Keratinocyte (primary cell): Measurements from ENCODE around the gene WBP2NL. TPM values are rescaled to one million over a fixed set of nuclear protein-coding genes. Genes with fewer than 3 reads are reported as not detected.

Source experiments
- DNase-seq: peaks from one replicate; pipeline ENCODE4 v3.0.0-alpha.2; 2011; ENCODE audit warnings: low read depth, missing footprints, low spot score
- FAIRE-seq: peaks from 2 replicates; lab custom pipeline; 2011; peaks lifted over from hg19 to GRCh38; lab: Jason Lieb, UNC
- H2AFZ ChIP-seq: 2 replicates; pipeline ENCODE4 v1.6.0; 2012; ENCODE audit warnings: low read length, control low read depth, inconsistent platforms; ENCODE audit not compliant: control insufficient read depth
- H3K27ac ChIP-seq: 2 replicates; pipeline ENCODE4 v1.5.1; 2011; ENCODE audit warnings: low read length; ENCODE audit not compliant: control insufficient read depth, insufficient read depth
- H3K27me3 ChIP-seq: 3 replicates; pipeline ENCODE4 v1.6.0; 2011; ENCODE audit warnings: low read length; ENCODE audit not compliant: control insufficient read depth, insufficient read depth; ENCODE audit errors: extremely low read depth
- H3K36me3 ChIP-seq, 2 experiments: 2 replicates in 1 of 2; 3 replicates in 1 of 2; pipeline ENCODE4 v1.5.1; 2011; ENCODE audit warnings: low read length in 2 of 2, mild to moderate bottlenecking in 1 of 2; ENCODE audit not compliant: control insufficient read depth in 2 of 2, insufficient read depth in 2 of 2; ENCODE audit errors: extremely low read depth in 1 of 2
- H3K4me1 ChIP-seq: 3 replicates; pipeline ENCODE4 v1.5.1; 2011; ENCODE audit warnings: low read length; ENCODE audit not compliant: control insufficient read depth, insufficient read depth; ENCODE audit errors: extremely low read depth
- H3K4me2 ChIP-seq: 3 replicates; pipeline ENCODE4 v1.6.0; 2011; ENCODE audit warnings: low read depth, low read length; ENCODE audit not compliant: control insufficient read depth, insufficient read depth; ENCODE audit errors: extremely low read depth
- H3K4me3 ChIP-seq, 3 experiments: fragments of 200-600 bp in 1 of 3; sonication (generic) in 1 of 3; 2 replicates in 2 of 3; 3 replicates in 1 of 3; pipeline ENCODE4 v1.5.1; 2011 to 2016; ENCODE audit warnings: low read length in 3 of 3, mild to moderate bottlenecking in 3 of 3, control low read depth in 2 of 3, inconsistent platforms in 1 of 3, low read depth in 1 of 3, mixed read lengths in 1 of 3, mixed run types in 1 of 3, moderate library complexity in 1 of 3; ENCODE audit not compliant: control insufficient read depth in 2 of 3, insufficient read depth in 2 of 3; ENCODE audit errors: extremely low read depth in 1 of 3
- H3K79me2 ChIP-seq: 2 replicates; pipeline ENCODE4 v1.6.0; 2012; ENCODE audit warnings: low read length; ENCODE audit not compliant: control insufficient read depth, insufficient read depth
- H3K9ac ChIP-seq: 3 replicates; pipeline ENCODE4 v1.6.0; 2011; ENCODE audit warnings: low read length; ENCODE audit not compliant: control insufficient read depth, insufficient read depth; ENCODE audit errors: extremely low read depth
- H3K9me1 ChIP-seq: 3 replicates; pipeline ENCODE4 v1.6.0; 2011; ENCODE audit warnings: low read length; ENCODE audit not compliant: control insufficient read depth, insufficient read depth; ENCODE audit errors: extremely low read depth
- H3K9me3 ChIP-seq: 2 replicates; pipeline ENCODE4 v1.5.1; 2012; ENCODE audit warnings: low read depth, low read length; ENCODE audit not compliant: control insufficient read depth
- H4K20me1 ChIP-seq: 3 replicates; pipeline ENCODE4 v1.6.0; 2011; ENCODE audit warnings: low read length; ENCODE audit not compliant: control insufficient read depth, insufficient read depth; ENCODE audit errors: extremely low read depth
- EZH2 ChIP-seq: IDR thresholded peaks from one replicate; pipeline ENCODE4 v1.6.1; 2012; ENCODE audit warnings: inconsistent platforms, mild to moderate bottlenecking, low read length, moderate library complexity
- dilution Hi-C: fragments of 300-500 bp; cut with MboI; formaldehyde crosslinking; loops from one replicate; pipeline ENCODE4 v1.7.0; 2020; ENCODE audit warnings: low sequenced_read_pairs; ENCODE audit not compliant: extremely low pct_ligation_motif_present
- polyA plus RNA-seq, 5 experiments: library from polyadenylated mRNA; depleted of rRNA in 3 of 5; stranded (reverse) in 3 of 5; stranded (forward) in 1 of 5; unstranded in 1 of 5; fragments of >200 nt; gene quantifications; 1 replicate in 1 of 5; 2 replicates in 3 of 5; 3 replicates in 1 of 5; pipeline versions ENCODE4 v1.2.1 to v1.2.3, GENCODE V29; 2011 to 2012; ENCODE audit warnings: missing spikeins in 2 of 5, low read depth in 1 of 5, low replicate concordance in 1 of 5
- TF ChIP-seq, protein P1 (sequence below), 3 experiments: IDR thresholded peaks in 1 of 3; conservative IDR thresholded peaks in 1 of 3; optimal IDR thresholded peaks in 1 of 3; 2 replicates in 2 of 3; 3 replicates in 1 of 3; pipeline versions ENCODE3 to v1.5.1; 2011; ENCODE audit warnings: low read length in 3 of 3, mild to moderate bottlenecking in 3 of 3, moderate library complexity in 2 of 3, control low read depth in 1 of 3, inconsistent platforms in 1 of 3; ENCODE audit not compliant: insufficient read depth in 2 of 3; ENCODE audit errors: extremely low read depth in 1 of 3

WBP2NL gene
- polyA plus RNA-seq, 1 donor (not counting 4 experiments of a cell fraction or from before 2014, with no cell fraction given): 0.07 TPM

DNA sequence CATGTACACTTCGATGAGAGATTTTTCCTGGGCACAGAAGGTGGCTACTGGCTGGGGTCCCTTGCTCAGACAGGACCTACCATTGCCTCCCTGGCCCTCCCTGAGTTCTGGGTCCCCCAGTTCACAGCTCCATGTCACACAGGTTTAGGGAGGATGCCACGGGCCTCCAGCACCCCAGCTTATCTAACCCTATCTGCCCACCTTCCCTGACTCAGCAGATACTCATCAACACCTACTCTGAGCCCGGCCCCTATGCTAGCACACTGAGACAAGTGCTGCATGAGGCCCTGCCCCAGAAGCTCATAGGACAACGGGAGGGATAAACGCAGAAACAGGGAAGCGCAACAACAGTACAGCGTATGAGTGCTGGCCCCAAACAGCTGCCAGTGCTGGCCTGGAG, 62.5 kb downstream of the WBP2NL start:
- no peaks in the 10 kb centered on the region for H4K20me1 ChIP-seq
- H3K4me3 ChIP-seq: no peak overlapping the region
- H2AFZ ChIP-seq: no peak overlapping the region
- no peaks in the 10 kb centered on the region for H3K9me1 ChIP-seq
- no peak overlapping the region for H3K27ac ChIP-seq
- no peaks in the 10 kb centered on the region for H3K4me1 ChIP-seq
- FAIRE-seq (no peak), DNase-seq (no peak)
- no peak overlapping the region for H3K4me2 ChIP-seq
- dilution Hi-C loops: no loop called here
- TF ChIP-seq EZH2: no peak
- TF ChIP-seq, protein P1, sequence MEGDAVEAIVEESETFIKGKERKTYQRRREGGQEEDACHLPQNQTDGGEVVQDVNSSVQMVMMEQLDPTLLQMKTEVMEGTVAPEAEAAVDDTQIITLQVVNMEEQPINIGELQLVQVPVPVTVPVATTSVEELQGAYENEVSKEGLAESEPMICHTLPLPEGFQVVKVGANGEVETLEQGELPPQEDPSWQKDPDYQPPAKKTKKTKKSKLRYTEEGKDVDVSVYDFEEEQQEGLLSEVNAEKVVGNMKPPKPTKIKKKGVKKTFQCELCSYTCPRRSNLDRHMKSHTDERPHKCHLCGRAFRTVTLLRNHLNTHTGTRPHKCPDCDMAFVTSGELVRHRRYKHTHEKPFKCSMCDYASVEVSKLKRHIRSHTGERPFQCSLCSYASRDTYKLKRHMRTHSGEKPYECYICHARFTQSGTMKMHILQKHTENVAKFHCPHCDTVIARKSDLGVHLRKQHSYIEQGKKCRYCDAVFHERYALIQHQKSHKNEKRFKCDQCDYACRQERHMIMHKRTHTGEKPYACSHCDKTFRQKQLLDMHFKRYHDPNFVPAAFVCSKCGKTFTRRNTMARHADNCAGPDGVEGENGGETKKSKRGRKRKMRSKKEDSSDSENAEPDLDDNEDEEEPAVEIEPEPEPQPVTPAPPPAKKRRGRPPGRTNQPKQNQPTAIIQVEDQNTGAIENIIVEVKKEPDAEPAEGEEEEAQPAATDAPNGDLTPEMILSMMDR (optimal IDR thresholded peaks at IDR 0.05 in 1 of 3, IDR thresholded peaks at IDR 0.05 in 1 of 3, conservative IDR thresholded peaks at IDR 0.05 in 1 of 3; ENCODE audit: extremely low read depth in 1 of 3, insufficient read depth in 2 of 3, low read length in 3 of 3): no peak
- peaks cover 12 to 24% of the 10 kb centered on the region in 2 experiments for H3K36me3 ChIP-seq
- H3K9ac ChIP-seq: no peak overlapping the region
- H3K9me3 ChIP-seq: no peaks in the 10 kb centered on the region
- no peaks in the 10 kb centered on the region for H3K79me2 ChIP-seq
- H3K27me3 ChIP-seq: no peaks in the 10 kb centered on the region

DNA sequence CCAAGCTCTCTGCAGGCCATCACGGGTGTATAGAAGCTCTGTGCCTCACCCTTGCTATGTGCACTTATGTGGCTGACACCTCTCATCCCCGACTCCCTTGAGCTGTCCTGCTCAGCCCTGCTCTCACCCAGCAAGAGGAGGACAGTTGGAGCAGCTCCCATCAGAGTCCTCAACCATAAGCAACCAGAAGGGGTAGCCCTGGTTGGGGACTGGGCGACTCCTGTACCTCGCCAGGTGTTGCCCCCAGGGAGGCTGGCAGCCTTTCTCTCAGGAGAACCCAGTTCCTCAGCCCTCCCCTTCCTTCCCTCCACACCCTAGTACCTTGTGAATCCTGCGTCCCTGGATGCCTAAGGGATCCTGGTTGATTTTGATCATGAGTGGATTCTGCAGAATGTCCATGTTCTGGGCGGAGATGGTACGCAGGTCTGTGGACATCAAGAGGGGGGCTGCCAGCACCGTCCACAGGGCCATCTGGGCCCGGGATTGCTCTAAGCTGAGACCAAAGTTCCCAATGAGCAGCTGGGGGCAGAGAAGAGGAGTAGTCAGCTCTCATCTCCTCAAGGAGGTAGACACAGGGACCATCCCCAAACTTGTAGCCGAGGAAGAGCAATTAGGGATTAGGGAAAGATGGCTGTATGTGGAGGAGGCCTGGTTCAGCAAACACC, 64.0 kb downstream of the WBP2NL start:
- dilution Hi-C loops: no loop called here
- H3K4me1 ChIP-seq: no peaks in the 10 kb centered on the region
- no peaks in the 10 kb centered on the region for H3K9me3 ChIP-seq
- no peaks in the 10 kb centered on the region for H4K20me1 ChIP-seq
- H3K9me1 ChIP-seq: no peaks in the 10 kb centered on the region
- TF ChIP-seq, protein P1 (optimal IDR thresholded peaks at IDR 0.05 in 1 of 3, IDR thresholded peaks at IDR 0.05 in 1 of 3, conservative IDR thresholded peaks at IDR 0.05 in 1 of 3; ENCODE audit: extremely low read depth in 1 of 3, insufficient read depth in 2 of 3, low read length in 3 of 3): no peak
- no peak for TF ChIP-seq EZH2
- no peak overlapping the region for H2AFZ ChIP-seq
- H3K9ac ChIP-seq: no peak overlapping the region
- no peak overlapping the region for H3K4me3 ChIP-seq
- no peak overlapping the region for H3K4me2 ChIP-seq
- DNase-seq: no peak
- no peaks in the 10 kb centered on the region for H3K79me2 ChIP-seq
- no peaks in the 10 kb centered on the region for H3K27me3 ChIP-seq
- H3K36me3 ChIP-seq: peaks cover 17 to 31% of the 10 kb centered on the region in 2 experiments
- no peak overlapping the region for H3K27ac ChIP-seq
- FAIRE-seq: no peak
